Gastroesophageal sphincter (tissue), 4 donors: ENCODE data around the gene ASB10. TPM values are rescaled to one million over a fixed set of nuclear protein-coding genes. Genes with fewer than 3 reads are reported as not detected.

ENCODE experiments used
- ATAC-seq: fragments of 150-250 bp; one replicate; pipeline ENCODE4 v1.9.1; 2016; ENCODE audit warnings: mild to moderate bottlenecking, moderate library complexity
- H3K27ac ChIP-seq, 4 donors: fragments of 200-600 bp; sonication (generic) in 3 of 4; 1 replicate in 3 of 4; 2 replicates in 1 of 4; pipeline ENCODE4 v1.5.1; 2016 to 2019
- H3K27me3 ChIP-seq: fragments of 200-600 bp; sonication (generic); one replicate; pipeline ENCODE4 v1.5.1; 2019
- H3K36me3 ChIP-seq, 2 donors: fragments of 200-600 bp; sonication (generic); one replicate each; pipeline ENCODE4 v1.5.1; 2019; ENCODE audit warnings: control low read depth in 1 of 2
- H3K4me1 ChIP-seq, 3 donors: fragments of 200-600 bp; sonication (generic); 1 replicate in 2 of 3; 2 replicates in 1 of 3; pipeline ENCODE4 v1.5.1; 2016 to 2019; ENCODE audit warnings: control low read depth in 2 of 3
- H3K4me3 ChIP-seq, 2 donors: fragments of 200-600 bp; sonication (generic); one replicate each; pipeline ENCODE4 v1.5.1; 2019; ENCODE audit warnings: mild to moderate bottlenecking in 1 of 2, moderate library complexity in 1 of 2
- H3K9me3 ChIP-seq, 3 donors: fragments of 200-600 bp; sonication (generic); one replicate each; pipeline ENCODE4 v1.5.1; 2017 to 2019; ENCODE audit warnings: control low read depth in 2 of 3
- CTCF ChIP-seq, 4 experiments: fragments of 200-600 bp in 2 of 4; fragments of 450-650 bp in 2 of 4; sonication (generic) in 1 of 4; IDR thresholded peaks; one replicate each; pipeline ENCODE4 v1.5.1; 2017 to 2019; ENCODE audit warnings: antibody characterized with exemption in 4 of 4, mild to moderate bottlenecking in 2 of 4, moderate library complexity in 2 of 4
- EP300 ChIP-seq: sonication (generic); formaldehyde crosslinking; IDR thresholded peaks from one replicate; pipeline ENCODE4 v1.6.1; 2017; ENCODE audit warnings: antibody characterized with exemption, mild to moderate bottlenecking
- POLR2A ChIP-seq, 2 donors: fragments of 450-650 bp; IDR thresholded peaks; one replicate each; pipeline ENCODE4 v1.6.1; 2017; ENCODE audit warnings: antibody characterized with exemption in 2 of 2, mild to moderate bottlenecking in 2 of 2, moderate library complexity in 1 of 2
- POLR2AphosphoS5 ChIP-seq: sonication (generic); formaldehyde crosslinking; IDR thresholded peaks from one replicate; pipeline ENCODE4 v1.6.1; 2017; ENCODE audit warnings: antibody characterized with exemption
- WGBS, 2 donors: methylation state at CpG; one replicate each; pipeline ENCODE4 v1.1.5; 2018; ENCODE audit warnings: low coverage in 1 of 2; 5-methylcytosine and 5-hydroxymethylcytosine counted together
- total RNA-seq, 4 donors: library from RNA; depleted of rRNA; stranded (reverse); fragments of >200 nt; gene quantifications; one replicate each; pipeline ENCODE4 v1.1.0, GENCODE V29; 2016

ASB10 gene
- total RNA-seq, 4 donors from 2014 or later, result not detected

- peaks cover 10% of the 10 kb centered on the region for H3K27me3 ChIP-seq
- no peaks in the 10 kb centered on the region for H3K4me1 ChIP-seq
- no peak within 1 kb of the TSS for H3K27ac ChIP-seq
- H3K4me3 ChIP-seq, result no peak within 1 kb of the TSS
- TF ChIP-seq CTCF (IDR thresholded peaks at IDR 0.05) (no peak), EP300 (no peak), POLR2A (IDR thresholded peaks at IDR 0.05) (no peak), POLR2AphosphoS5 (no peak)
- ATAC-seq, result no peak
- 80 to 83% methylated on average over 2 to 15 of the region's 17 CpGs for WGBS, 2 donors
- peaks cover 0 to 40% of the 10 kb centered on the region in 2 donors for H3K36me3 ChIP-seq
- no peaks in the 10 kb centered on the region for H3K9me3 ChIP-seq
Measured at GRCh38 chr7:151210087-151210854, 23.2 kb upstream of the ASB10 start, which contains the start of gene H2BK1. Gene H2BK1, minus strand, starts transcription at chr7:151210488. Its CDS starts 170 bp downstream, at chr7:151210318.

DNA sequence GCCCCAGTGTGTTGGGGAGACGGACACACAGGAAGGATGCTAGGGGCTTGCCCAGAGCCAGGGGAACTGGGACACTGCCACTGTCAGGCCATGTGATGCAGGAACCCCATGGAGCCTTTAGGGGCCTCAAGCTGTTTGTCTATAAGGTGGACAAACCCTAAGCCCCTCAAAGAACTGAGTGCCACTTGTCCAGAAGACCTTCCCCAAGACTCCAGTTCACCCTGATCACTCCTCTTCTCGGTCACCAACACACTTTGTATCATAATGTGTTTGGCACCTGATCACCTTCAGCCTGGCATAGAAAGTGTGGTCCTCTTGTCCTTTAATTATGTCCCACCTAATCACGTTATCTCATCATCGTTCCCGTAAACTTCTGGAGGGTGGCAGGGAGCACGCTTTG, 22.5 kb upstream of the ASB10 start:
- 73% methylated on average over 4 of the region's 6 CpGs; no CpG with 5 or more reads in 1 of the 2 donors for WGBS, 2 donors
- Histone ChIP-seq H3K27ac (no peak overlapping the region), H3K27me3 (peaks cover 16% of the 10 kb centered on the region), H3K4me3 (no peak overlapping the region), H3K9me3 (no peaks in the 10 kb centered on the region), H3K36me3 (peaks cover 0 to 33% of the 10 kb centered on the region in 2 donors), H3K4me1 (no peaks in the 10 kb centered on the region)
- ATAC-seq, result no peak
- TF ChIP-seq POLR2AphosphoS5 (no peak), EP300 (no peak), CTCF (IDR thresholded peaks at IDR 0.05) (no peak)

DNA sequence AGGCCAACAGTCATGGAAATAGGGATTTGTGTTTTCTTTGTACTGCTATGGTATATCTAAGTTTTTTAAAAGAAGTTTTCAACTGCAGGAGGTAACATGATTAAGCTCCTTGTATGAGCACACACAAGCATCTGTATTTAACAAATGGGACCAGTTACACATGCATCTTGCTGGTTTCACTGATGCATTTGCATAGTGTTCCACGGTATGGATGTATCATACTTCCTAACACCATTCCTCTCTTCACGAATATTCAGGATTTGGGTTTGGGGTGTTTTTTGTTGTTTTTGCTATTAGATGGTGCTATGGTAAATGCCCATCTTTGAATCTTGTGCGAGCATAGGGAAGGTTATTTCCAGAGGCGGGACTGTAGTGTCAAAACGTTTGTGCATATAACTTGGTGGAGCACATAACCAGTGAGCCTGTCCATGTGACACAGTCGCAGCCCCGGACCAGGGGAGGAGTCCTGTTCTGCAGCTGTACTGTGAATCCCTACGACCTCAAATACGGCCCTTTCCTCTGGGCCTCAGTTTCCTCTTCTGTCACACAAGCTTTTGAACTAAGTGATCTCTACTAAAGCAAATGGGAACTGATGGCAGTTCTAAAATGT, 21.3 kb upstream of the ASB10 start:
- no peak for TF ChIP-seq POLR2A (IDR thresholded peaks at IDR 0.05)
- TF ChIP-seq POLR2AphosphoS5, result no peak
- TF ChIP-seq CTCF (IDR thresholded peaks at IDR 0.05), result no peak
- TF ChIP-seq EP300, result no peak
- Histone ChIP-seq H3K27me3 (peaks cover 29% of the 10 kb centered on the region), H3K4me3 (no peak overlapping the region), H3K9me3 (no peaks in the 10 kb centered on the region), H3K27ac (no peak overlapping the region), H3K36me3 (peaks cover 0 to 20% of the 10 kb centered on the region in 2 donors), H3K4me1 (no peaks in the 10 kb centered on the region)
- WGBS, 2 donors, result 58 to 81% methylated on average over 3 to 9 of the region's 9 CpGs
- no peak for ATAC-seq

DNA sequence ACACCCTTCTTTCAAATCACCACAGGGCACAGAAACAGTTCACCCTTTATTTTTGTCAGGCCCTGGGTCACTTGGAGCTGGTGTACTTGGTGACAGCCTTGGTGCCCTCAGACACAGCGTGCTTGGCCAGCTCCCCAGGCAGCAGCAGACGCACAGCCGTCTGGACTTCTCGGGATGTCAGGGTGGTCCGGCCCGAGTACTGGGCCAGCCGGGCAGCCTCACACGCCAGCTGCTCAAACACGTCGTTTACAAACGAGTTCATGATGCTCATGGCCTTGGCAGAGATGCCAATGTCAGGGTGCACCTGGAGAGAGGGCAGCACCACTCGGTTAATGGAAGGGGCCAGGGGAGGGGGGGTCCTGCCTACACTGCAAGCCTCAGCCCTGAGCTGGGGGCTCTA, 20.8 kb upstream of the ASB10 start:
- no peaks in the 10 kb centered on the region for H3K9me3 ChIP-seq
- ATAC-seq, result no peak
- peaks cover 34% of the 10 kb centered on the region for H3K27me3 ChIP-seq
- H3K36me3 ChIP-seq, result peaks cover 0 to 15% of the 10 kb centered on the region in 2 donors
- TF ChIP-seq EP300 (no peak), POLR2A (IDR thresholded peaks at IDR 0.05) (no peak), CTCF (IDR thresholded peaks at IDR 0.05) (no peak), POLR2AphosphoS5 (no peak)
- no CpG with 5 or more reads among the region's 12 CpGs for WGBS, 2 donors
- no peaks in the 10 kb centered on the region for H3K4me1 ChIP-seq
- H3K4me3 ChIP-seq, result no peak overlapping the region
- no peak overlapping the region for H3K27ac ChIP-seq

DNA sequence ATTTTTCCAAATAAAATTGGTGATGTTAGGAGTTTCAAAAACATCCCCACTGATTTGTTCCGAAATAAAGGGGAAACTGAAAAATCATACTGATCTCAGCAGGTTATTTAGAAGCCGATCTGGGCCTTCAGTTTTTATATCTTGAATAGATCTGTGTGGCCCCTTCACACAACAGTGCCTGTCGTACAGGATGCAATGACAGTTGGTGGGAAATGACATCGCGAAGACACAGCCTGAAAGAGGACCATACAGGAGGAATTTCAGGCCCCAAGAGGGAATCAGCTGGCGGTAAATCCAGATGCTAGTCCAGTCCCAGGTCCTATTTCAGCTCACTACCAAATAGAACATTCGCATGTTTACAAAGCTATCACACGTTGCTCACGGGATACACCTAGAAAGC, 20.3 kb upstream of the ASB10 start:
- Histone ChIP-seq H3K27ac (no peak overlapping the region), H3K27me3 (peaks cover 39% of the 10 kb centered on the region), H3K9me3 (no peaks in the 10 kb centered on the region), H3K4me1 (no peaks in the 10 kb centered on the region), H3K36me3 (peaks cover 0 to 10% of the 10 kb centered on the region in 2 donors), H3K4me3 (no peak overlapping the region)
- no peak for TF ChIP-seq EP300
- no peak for TF ChIP-seq CTCF (IDR thresholded peaks at IDR 0.05)
- no peak for TF ChIP-seq POLR2A (IDR thresholded peaks at IDR 0.05)
- TF ChIP-seq POLR2AphosphoS5, result no peak
- WGBS, 2 donors, result 79 to 81% methylated on average over 8 to 9 of the region's 9 CpGs
- no peak for ATAC-seq
